Measurements from ENCODE around the gene BHMT2. TPM values are rescaled to one million over a fixed set of nuclear protein-coding genes. Genes with fewer than 3 reads are reported as not detected.

Gene BHMT2
- total RNA-seq, 1 experiment from 2014 or later: not detected

- DNase-seq (ENCODE audit: low read depth): no peak
Measured at GRCh38 chr5:79119486-79119885, 49.9 kb downstream of the BHMT2 start.

- no peak for DNase-seq (ENCODE audit: low read depth)
Measured at GRCh38 chr5:79120221-79120620, 50.7 kb downstream of the BHMT2 start.

GRCh38 chr5:79122973-79123372 is 53.4 kb downstream of the BHMT2 start:
- DNase-seq (ENCODE audit: low read depth): no peak

GRCh38 chr5:79124607-79125006 is 55.0 kb downstream of the BHMT2 start:
- DNase-seq (ENCODE audit: low read depth): no peak

GRCh38 chr5:79130781-79131180 is 61.2 kb downstream of the BHMT2 start:
- peak; percentile 16 for DNase-seq (ENCODE audit: low read depth)

- DNase-seq (ENCODE audit: low read depth): peak; percentile 29
Measured at GRCh38 chr5:79133121-79133656, 63.6 kb downstream of the BHMT2 start.

- peak; percentile 68 for DNase-seq (ENCODE audit: low read depth)
Measured at GRCh38 chr5:79133657-79134451, 64.3 kb downstream of the BHMT2 start.

GRCh38 chr5:79135790-79136553 is 66.4 kb downstream of the BHMT2 start:
- no peak for DNase-seq (ENCODE audit: low read depth)

- DNase-seq (ENCODE audit: low read depth): no peak
Measured at GRCh38 chr5:79136618-79137017, 67.1 kb downstream of the BHMT2 start.

Other genes starting within 250 kb of the BHMT2 start
- 18.5 and 19.3 TPM in 2 replicates for gene ARSB, start 84.5 kb upstream of the BHMT2 start, total RNA-seq (2014; rRNA removed; shearing (Covaris generic))
- not detected in 2 replicates for gene DMGDH, start 93 bp upstream of the BHMT2 start, total RNA-seq (2014; rRNA removed; shearing (Covaris generic))
- gene BHMT, start 42.0 kb downstream of the BHMT2 start, total RNA-seq (2014; rRNA removed; shearing (Covaris generic)): not detected in 2 replicates
- gene JMY, start 166.4 kb downstream of the BHMT2 start, total RNA-seq (2014; rRNA removed; shearing (Covaris generic)): 3.4 and 3.6 TPM in 2 replicates